D721Med (cell line): ENCODE results near the gene ZNF79.
A peak's percentile ranks its signal among the peaks of the same experiment; 100 is the strongest.

ENCODE experiments used
- DNase-seq: peaks from one replicate; pipeline ENCODE4 v3.0.0; 2011; ENCODE audit warnings: low spot score; ENCODE audit not compliant: insufficient read length
- FAIRE-seq: peaks from 2 replicates; lab custom pipeline; 2011; peaks lifted over from hg19 to GRCh38; lab: Jason Lieb, UNC
- CTCF ChIP-seq: IDR thresholded peaks from 2 replicates; pipeline ENCODE4 v1.5.1; 2012; ENCODE audit warnings: mild to moderate bottlenecking, control low read depth; ENCODE audit not compliant: insufficient read depth; ENCODE audit errors: missing control alignments

ZNF79 gene

GRCh38 chr9:127392976-127393375 is 31.2 kb upstream of the ZNF79 start:
- FAIRE-seq (no peak), DNase-seq (no peak)
- TF ChIP-seq CTCF = no peak

- no peak for TF ChIP-seq CTCF
- FAIRE-seq (no peak), DNase-seq (no peak)
These were observed 30.5 kb upstream of the ZNF79 start for GRCh38 chr9:127393645-127394044.

GRCh38 chr9:127395497-127396252 is 28.5 kb upstream of the ZNF79 start:
- no peak for FAIRE-seq
- DNase-seq = no peak
- TF ChIP-seq CTCF = no peak

GRCh38 chr9:127396253-127396807 is 27.9 kb upstream of the ZNF79 start:
- no peak for TF ChIP-seq CTCF
- FAIRE-seq (no peak), DNase-seq (peak; percentile 92)

GRCh38 chr9:127396808-127397645 is 27.2 kb upstream of the ZNF79 start, which contains the start of gene SLC2A8:
TSS of gene SLC2A8 (plus strand) at chr9:127397169. CDS start at chr9:127397231, 62 bp downstream.
- DNase-seq = no peak
- FAIRE-seq = peak; percentile 94
- no peak for TF ChIP-seq CTCF

GRCh38 chr9:127397646-127398274 is 26.4 kb upstream of the ZNF79 start:
- FAIRE-seq (no peak), DNase-seq (no peak)
- peak; percentile 45 for TF ChIP-seq CTCF
